ENCODE data around the gene SIX3.

- TF ChIP-seq CTCF (IDR thresholded peaks at IDR 0.05) (no peak), POLR2A (IDR thresholded peaks at IDR 0.05) (no peak)
Observed at GRCh38 chr2:44936715-44937687, 4.5 kb upstream of the SIX3 start.
